HG03280 (cell line): ENCODE data around the gene RAPGEFL1.
"Not testable (repeated sequence)": the region's sequence is repeated elsewhere in the genome, so short reads cannot be mapped to it uniquely, and the experiment has no call there.

Experiments used
- ATAC-seq: cut with Tn5 transposase; IDR thresholded peaks from one replicate; pipeline ENCODE4 v1.9.1; 2021; ENCODE audit warnings: mild to moderate bottlenecking, moderate library complexity; ENCODE audit not compliant: unreplicated experiment

The RAPGEFL1 gene

GRCh38 chr17:40206193-40206592 lies 28.9 kb downstream of the RAPGEFL1 start:
- ATAC-seq, result not testable (repeated sequence)

- ATAC-seq, result no peak
Measured at GRCh38 chr17:40209404-40210093, 32.3 kb downstream of the RAPGEFL1 start.

- ATAC-seq, result not testable (repeated sequence)
Measured at GRCh38 chr17:40213914-40214313, 36.6 kb downstream of the RAPGEFL1 start.

GRCh38 chr17:40218006-40218739 lies 40.9 kb downstream of the RAPGEFL1 start:
- no peak for ATAC-seq

GRCh38 chr17:40218740-40219593 lies 41.7 kb downstream of the RAPGEFL1 start, which contains the start of gene WIPF2:
WIPF2 (plus strand) TSS chr17:40219304; CDS start chr17:40256460, 37,156 bp downstream.
- ATAC-seq, result peak; percentile 90

- ATAC-seq, result peak; percentile 14
Measured at GRCh38 chr17:40219594-40220338, 42.5 kb downstream of the RAPGEFL1 start.

GRCh38 chr17:40224718-40225550 lies 47.7 kb downstream of the RAPGEFL1 start:
- no peak for ATAC-seq

- ATAC-seq, result not testable (repeated sequence)
Measured at GRCh38 chr17:40229146-40229545, 51.9 kb downstream of the RAPGEFL1 start.

- ATAC-seq, result no peak
Measured at GRCh38 chr17:40230670-40231069, 53.4 kb downstream of the RAPGEFL1 start.

- ATAC-seq, result not testable (repeated sequence)
Measured at GRCh38 chr17:40231928-40232327, 54.7 kb downstream of the RAPGEFL1 start.

GRCh38 chr17:40241252-40241834 lies 64.1 kb downstream of the RAPGEFL1 start:
- no peak for ATAC-seq

GRCh38 chr17:40242774-40243173 lies 65.5 kb downstream of the RAPGEFL1 start:
- ATAC-seq, result no peak

- ATAC-seq, result no peak
Measured at GRCh38 chr17:40243761-40244160, 66.5 kb downstream of the RAPGEFL1 start.

- ATAC-seq, result no peak
Measured at GRCh38 chr17:40244255-40244654, 67.0 kb downstream of the RAPGEFL1 start.
